Measurements from ENCODE around the gene ZNF441.

DNA sequence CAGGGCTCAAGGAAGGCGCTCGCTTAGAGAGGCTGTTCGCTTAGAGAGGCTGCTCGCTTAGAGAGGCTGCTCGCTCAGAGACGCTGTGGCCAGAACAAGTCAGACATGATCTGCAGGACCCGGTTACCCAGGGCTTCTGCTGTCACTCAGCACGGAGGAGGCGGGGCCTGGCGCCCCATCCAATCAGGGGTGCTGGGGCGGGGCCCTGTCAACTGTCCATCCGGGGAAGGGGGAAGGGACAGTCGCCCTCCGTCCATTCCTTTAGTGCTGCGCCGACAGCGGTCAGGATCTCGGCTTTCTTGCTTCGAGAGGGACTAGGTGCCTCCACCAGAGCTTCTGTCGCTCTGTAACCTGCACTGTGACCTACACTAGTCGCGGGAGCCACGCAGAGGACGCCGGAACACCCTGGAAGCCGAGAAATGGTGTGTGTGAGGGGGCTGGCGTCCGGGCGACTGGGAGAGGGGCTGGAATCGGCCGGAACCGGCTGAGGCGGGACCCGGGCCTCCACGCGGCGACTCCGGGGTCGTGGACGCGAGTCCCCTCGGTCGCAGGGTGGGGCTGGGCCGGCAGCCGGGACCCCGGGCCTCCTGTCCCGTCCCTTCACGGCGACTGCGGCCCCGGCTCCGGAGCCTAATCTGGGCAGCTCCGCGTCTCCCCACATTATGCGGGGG lies 47.4 kb downstream of the ZNF441 start, which contains the start of gene ZNF440:
- TF ChIP-seq, protein P1, sequence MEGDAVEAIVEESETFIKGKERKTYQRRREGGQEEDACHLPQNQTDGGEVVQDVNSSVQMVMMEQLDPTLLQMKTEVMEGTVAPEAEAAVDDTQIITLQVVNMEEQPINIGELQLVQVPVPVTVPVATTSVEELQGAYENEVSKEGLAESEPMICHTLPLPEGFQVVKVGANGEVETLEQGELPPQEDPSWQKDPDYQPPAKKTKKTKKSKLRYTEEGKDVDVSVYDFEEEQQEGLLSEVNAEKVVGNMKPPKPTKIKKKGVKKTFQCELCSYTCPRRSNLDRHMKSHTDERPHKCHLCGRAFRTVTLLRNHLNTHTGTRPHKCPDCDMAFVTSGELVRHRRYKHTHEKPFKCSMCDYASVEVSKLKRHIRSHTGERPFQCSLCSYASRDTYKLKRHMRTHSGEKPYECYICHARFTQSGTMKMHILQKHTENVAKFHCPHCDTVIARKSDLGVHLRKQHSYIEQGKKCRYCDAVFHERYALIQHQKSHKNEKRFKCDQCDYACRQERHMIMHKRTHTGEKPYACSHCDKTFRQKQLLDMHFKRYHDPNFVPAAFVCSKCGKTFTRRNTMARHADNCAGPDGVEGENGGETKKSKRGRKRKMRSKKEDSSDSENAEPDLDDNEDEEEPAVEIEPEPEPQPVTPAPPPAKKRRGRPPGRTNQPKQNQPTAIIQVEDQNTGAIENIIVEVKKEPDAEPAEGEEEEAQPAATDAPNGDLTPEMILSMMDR (IDR thresholded peaks at IDR 0.05 in 4 of 5, conservative IDR thresholded peaks at IDR 0.05 in 1 of 5): peak in 1 of 5 experiments; percentile 15
- TF ChIP-seq POLR2A (IDR thresholded peaks at IDR 0.05): peak; percentile 71 to 89
